Cardiac septum (tissue), 1 donor: ENCODE results near the gene WBP1L. TPM values are rescaled to one million over a fixed set of nuclear protein-coding genes. Genes with fewer than 3 reads are reported as not detected.
A peak's percentile ranks its signal among the peaks of the same experiment; 100 is the strongest.
"Not testable (repeated sequence)": the region's sequence is repeated elsewhere in the genome, so short reads cannot be mapped to it uniquely, and the experiment has no call there.

ENCODE experiments used
- DNase-seq: peaks from one replicate; pipeline ENCODE4 v3.0.0-alpha.2; 2020; ENCODE audit warnings: low spot score
- intact Hi-C: fragments of 100-400 bp; cut with DNase I; formaldehyde crosslinking; loops from one replicate; pipeline ENCODE4 v1.14.0; 2022
- long read RNA-seq: library from polyadenylated mRNA; unstranded; transcript quantifications from one replicate; pipeline ENCODE4 v2.0.0, GENCODE V29; 2021
- total RNA-seq: library from RNA; stranded (reverse); fragmentation: NEBNext Ultra II Directional; extraction: Animal tissue kit (Norgen Biotek cat#: 25700); gene quantifications from one replicate; pipeline ENCODE4 v1.2.1, GENCODE V29; 2021
- donor health status: DM: no; HTN: no; CAD: no.

The WBP1L gene
- 19.2 TPM for total RNA-seq
- long read RNA-seq, full-length matches to known transcripts: 4 of 11 reads
- long read RNA-seq, partial matches to known transcripts: 7 of 11 reads
- long read RNA-seq, other reads (novel, unspliced or antisense): 0 of 11 reads

- peak; percentile 98 for DNase-seq
- intact Hi-C loops: loop anchor here (2.0 kb wide), 1 partner anchor 33 kb away; no protein-coding TSS in a partner anchor
Measured at GRCh38 chr10:102743588-102744373, at the start of gene WBP1L. Gene WBP1L, plus strand, starts transcription at chr10:102743948. Its CDS starts 106 bp downstream, at chr10:102744054.

- DNase-seq, intact Hi-C loops: not testable (repeated sequence)
Measured at GRCh38 chr10:102695401-102695800, 48.3 kb upstream of the WBP1L start.

DNA sequence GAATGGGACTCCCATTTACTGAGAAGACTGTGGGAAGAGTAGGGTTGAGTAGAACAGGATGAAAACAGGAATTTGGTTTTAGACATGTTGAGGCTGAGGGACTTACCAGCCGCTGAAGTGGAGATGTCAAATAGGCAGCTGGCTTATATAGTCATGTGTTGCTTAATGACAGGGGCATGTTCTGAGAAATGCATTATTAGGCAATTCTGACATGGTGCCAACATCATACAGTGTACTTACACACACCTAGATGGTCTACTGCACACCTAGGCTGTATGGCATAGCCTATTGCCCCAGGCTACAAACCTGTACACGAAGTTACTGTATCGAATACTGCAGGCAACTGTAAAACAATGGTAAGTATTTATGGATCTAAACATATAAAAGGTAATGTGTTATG, 47.0 kb upstream of the WBP1L start:
- DNase-seq: no peak

DNA sequence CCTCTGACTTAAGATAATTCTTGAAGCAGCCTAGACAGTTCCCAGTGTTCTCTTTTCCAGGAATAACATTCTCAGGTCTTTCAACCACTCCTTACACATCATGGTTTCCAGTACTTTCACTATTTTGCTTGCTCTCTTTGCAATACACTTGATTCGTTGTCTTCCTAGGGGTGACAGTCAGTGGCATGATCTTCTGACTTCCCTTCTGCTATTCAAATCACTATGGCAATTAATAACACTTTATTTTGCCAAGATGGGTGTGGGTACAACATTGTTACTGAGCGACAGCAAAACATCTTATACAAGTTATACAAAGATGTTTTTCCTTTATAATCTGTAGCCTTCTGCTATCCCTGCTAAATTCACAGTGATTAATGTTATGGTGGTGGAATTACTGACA, 44.9 kb upstream of the WBP1L start:
- DNase-seq: no peak
- intact Hi-C loops: no loop called here

More for the DNA sequence above, 47.0 kb upstream of the WBP1L start:
- intact Hi-C loops: no loop called here

GRCh38 chr10:102701272-102701671, 42.5 kb upstream of the WBP1L start:
- intact Hi-C loops: no loop called here
- DNase-seq: peak; percentile 14

DNA sequence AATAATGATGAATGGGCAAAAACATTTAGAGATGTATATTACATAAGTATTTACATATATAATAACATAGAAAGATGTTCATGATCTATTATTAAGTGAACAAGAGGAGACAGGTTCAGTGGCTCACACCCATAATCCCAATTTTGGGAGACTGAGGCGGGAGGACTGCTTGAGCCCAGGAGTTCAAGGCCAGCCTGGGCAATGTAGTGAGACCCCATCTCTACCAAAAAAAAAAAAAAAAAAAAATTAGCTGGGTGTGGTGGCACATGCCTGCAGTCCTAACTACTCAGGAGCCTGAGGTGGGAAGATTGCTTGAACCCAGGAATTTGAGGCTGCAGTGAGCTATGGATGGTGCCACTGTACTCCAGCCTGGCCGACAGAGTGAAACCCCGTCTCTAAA, 42.0 kb upstream of the WBP1L start:
- intact Hi-C loops: no loop called here
- peak; percentile 9 for DNase-seq

GRCh38 chr10:102702742-102703141, 41.0 kb upstream of the WBP1L start:
- intact Hi-C loops: no loop called here

GRCh38 chr10:102704915-102705314, 38.8 kb upstream of the WBP1L start:
- intact Hi-C loops: no loop called here

More at GRCh38 chr10:102702742-102703141, 41.0 kb upstream of the WBP1L start:
- DNase-seq: no peak

GRCh38 chr10:102705531-102705930, 38.2 kb upstream of the WBP1L start:
- DNase-seq: no peak
- intact Hi-C loops: no loop called here

More at GRCh38 chr10:102704915-102705314, 38.8 kb upstream of the WBP1L start:
- no peak for DNase-seq

DNA sequence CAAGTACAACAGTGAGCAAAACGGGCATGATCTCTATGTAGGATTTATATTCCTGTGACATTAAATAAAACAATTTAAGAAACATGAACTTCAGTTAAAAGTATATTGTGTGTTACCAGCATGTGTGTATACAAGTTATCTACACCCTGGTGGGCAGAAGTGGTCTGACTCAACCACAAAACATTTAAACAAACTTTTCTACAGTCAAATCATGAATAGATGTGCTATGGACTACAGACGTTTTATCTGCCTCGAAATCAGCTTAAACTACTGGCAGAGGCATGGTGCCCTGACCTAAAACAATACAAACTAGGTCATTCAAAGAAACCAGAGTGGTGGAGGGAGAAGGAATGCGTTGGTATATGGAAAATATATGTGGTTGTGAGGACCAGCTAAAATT, 33.1 kb upstream of the WBP1L start:
- DNase-seq: peak; percentile 7
- intact Hi-C loops: loop anchor here (5.0 kb wide), 2 partner anchors 33 to 63 kb away; no protein-coding TSS in a partner anchor

- intact Hi-C loops: loop anchor here (5.0 kb wide), 2 partner anchors 35 to 65 kb away; no protein-coding TSS in a partner anchor
- DNase-seq: no peak
Measured at GRCh38 chr10:102712089-102712488, 31.7 kb upstream of the WBP1L start.

- DNase-seq: no peak
- intact Hi-C loops: loop anchor here (5.0 kb wide), 2 partner anchors 36 to 66 kb away; no protein-coding TSS in a partner anchor
Measured at GRCh38 chr10:102712843-102713538, 30.8 kb upstream of the WBP1L start.

DNA sequence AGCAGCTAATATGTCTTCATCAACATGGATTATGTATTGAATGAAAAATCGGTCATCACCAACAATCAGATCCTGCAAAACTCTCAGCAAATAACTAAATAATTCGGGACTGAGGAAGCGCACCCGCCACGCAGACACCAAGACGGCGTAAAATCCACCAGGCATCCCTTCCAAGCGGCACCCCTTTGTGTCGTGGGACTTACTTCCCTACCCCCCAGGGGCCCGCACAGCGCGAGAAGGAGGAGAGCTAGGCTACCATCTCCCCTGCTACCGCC, 30.3 kb upstream of the WBP1L start:
- intact Hi-C loops: loop anchor here (5.0 kb wide), 2 partner anchors 36 to 66 kb away; no protein-coding TSS in a partner anchor
- peak; percentile 80 for DNase-seq

GRCh38 chr10:102713814-102714620, 29.7 kb upstream of the WBP1L start, which contains the start of gene ARL3:
Gene ARL3, minus strand, starts transcription at chr10:102714397. Its CDS starts 122 bp downstream, at chr10:102714275.
- peak; percentile 99 for DNase-seq
- intact Hi-C loops: loop anchor here (5.0 kb wide), 2 partner anchors 37 to 67 kb away; no protein-coding TSS in a partner anchor

DNA sequence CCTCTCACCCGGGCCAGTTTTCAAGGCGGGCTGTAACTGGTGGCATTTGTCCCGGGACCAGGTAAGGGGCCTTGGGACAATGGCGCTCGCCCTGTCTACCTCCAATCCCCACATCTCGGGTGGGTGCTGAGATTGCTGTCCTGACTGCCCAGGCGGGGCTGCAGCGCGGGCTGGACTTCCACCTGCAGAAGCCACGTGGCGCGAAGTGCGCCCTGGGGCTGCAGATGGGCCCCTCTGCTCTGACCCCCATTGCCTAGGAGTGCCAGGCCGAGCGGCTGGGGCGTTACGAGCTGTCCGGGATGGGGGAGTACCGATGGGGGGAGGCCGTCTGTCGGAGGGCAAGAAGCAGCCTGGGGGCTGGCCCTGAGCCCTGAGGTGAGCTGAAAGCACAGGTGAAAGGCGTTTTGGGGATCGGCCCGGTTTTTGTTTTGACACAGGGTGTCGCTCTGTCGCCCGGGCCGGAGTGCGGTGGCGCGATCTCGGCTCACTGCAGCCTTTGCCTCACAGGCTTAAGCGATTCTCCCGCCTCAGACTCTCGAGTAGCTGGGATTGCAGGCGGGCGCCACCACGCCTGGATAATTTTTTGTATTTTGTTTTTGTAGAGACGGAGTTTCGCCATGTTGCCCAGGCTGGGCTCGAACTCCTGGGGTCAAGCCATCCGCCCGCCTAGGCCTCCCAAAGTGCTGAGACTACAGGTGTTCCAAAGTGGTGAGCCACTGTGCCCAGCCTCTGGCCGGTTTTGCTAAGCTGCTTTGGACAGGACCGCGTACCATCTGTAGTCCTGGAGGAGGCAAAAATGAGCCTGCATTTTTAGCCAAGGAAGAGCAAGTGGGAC, 28.9 kb upstream of the WBP1L start, which contains the start of gene SFXN2:
Gene SFXN2 (plus strand): TSS at position 16 of the 835 bp plus-strand sequence. CDS start 12,001 bp downstream, outside the sequence.
- intact Hi-C loops: loop anchor here (5.0 kb wide), 2 partner anchors 38 to 68 kb away; no protein-coding TSS in a partner anchor
- DNase-seq: no peak

GRCh38 chr10:102715880-102716279, 27.9 kb upstream of the WBP1L start:
- intact Hi-C loops: no loop called here

DNA sequence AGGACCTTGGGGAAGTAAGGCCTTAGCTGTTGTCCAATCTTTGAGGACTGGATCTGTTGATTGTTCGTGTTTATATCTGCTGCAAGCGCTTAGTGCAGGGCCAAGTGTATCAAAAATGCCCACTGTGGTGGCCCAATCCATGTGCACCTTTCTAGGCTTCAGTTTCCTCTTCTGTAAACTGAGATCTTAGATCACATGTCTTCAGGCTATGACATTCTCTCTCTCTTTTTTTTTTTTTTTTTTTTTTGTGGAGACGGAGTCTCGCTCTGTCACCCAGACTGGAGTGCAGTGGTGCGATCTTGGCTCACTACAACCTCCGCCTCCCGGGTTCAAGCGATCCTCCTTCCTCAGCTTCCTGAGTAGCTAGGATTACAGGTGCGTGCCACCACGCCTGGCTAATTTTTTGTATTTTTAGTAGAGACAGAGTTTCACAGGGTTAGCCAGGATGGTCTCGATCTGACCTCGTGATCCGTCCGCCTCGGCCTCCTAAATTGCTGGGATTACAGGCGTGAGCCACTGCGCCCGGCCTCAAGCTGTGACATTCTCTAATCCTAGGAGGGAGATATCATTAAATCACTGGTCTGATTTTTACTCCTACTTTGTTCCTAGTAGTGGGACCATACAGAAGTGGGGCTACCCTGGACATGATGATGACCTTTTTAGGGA, 26.7 kb upstream of the WBP1L start:
- peak; percentile 59 for DNase-seq
- intact Hi-C loops: not testable (repeated sequence)

More at GRCh38 chr10:102715880-102716279, 27.9 kb upstream of the WBP1L start:
- no peak for DNase-seq

DNA sequence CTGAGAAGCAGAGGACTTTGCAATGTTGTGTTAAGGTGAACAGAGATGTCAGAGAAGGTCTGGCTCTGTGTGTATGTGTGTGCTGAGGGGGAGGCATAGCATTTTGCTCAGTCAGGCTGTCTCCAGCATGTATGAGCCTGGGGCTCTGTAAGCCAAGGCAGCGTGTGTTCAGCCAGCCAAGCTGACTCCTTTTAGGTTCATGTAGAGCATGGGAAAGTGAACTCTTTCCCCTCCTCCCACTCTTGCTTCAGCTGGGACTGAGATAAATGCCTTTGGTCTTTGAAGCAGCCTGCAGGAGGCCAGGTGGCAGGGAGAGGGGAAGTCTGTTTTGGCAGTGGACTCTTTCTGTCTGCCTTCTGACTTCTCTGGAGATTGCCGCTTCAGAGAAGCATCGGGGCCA, 25.5 kb upstream of the WBP1L start:
- intact Hi-C loops: no loop called here
- DNase-seq: peak; percentile 71
